NCI-H1092 (cell line): ENCODE measurements around the gene DGKQ.
A peak's percentile ranks its signal among the peaks of the same experiment; 100 is the strongest.

ENCODE experiments used
- DNase-seq: peaks from one replicate; lab custom pipeline; 2025; lab: John Stamatoyannopoulos, UW

The DGKQ gene

DNA sequence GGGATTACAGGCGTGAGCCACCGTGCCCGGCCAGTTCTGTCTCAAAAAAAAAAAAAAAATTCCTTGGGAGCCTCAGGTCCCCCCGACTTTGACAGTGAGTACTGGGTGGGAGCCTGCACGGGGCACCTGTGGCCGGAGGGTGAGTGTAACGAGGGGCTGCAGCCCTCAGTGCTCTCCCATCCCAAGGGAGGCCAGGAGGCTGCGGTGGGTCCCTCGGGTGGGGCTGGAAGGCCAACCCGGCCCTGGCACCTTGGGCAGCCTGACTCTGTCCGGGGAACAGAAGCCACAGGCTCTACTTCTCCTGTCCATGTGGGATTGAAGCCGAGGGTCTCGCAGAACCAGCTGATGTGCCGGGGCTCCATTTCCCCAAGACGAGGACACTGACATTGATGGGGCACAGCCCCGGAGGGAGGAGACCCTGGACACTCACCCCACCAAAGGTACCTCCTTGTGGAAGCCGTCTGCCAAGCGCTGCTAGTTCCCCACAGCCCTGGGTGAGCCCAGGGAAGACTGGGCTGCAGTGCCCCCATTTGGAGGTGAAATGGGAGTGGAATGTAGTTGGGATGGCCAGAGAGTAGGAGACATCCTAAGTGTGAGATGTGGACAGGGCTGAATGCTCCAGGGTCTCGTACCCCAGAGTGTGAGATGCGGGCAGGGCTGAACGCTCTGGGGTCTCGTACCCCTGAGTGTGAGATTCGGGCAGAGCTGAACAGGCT lies 22.1 kb upstream of the DGKQ start:
- no peak for DNase-seq

- DNase-seq = no peak
Observed at GRCh38 chr4:993111-994029, 20.0 kb upstream of the DGKQ start, which contains the start of gene SLC26A1. TSS of gene SLC26A1 (minus strand) at chr4:993404. CDS start at chr4:991703, 1,701 bp downstream.

DNA sequence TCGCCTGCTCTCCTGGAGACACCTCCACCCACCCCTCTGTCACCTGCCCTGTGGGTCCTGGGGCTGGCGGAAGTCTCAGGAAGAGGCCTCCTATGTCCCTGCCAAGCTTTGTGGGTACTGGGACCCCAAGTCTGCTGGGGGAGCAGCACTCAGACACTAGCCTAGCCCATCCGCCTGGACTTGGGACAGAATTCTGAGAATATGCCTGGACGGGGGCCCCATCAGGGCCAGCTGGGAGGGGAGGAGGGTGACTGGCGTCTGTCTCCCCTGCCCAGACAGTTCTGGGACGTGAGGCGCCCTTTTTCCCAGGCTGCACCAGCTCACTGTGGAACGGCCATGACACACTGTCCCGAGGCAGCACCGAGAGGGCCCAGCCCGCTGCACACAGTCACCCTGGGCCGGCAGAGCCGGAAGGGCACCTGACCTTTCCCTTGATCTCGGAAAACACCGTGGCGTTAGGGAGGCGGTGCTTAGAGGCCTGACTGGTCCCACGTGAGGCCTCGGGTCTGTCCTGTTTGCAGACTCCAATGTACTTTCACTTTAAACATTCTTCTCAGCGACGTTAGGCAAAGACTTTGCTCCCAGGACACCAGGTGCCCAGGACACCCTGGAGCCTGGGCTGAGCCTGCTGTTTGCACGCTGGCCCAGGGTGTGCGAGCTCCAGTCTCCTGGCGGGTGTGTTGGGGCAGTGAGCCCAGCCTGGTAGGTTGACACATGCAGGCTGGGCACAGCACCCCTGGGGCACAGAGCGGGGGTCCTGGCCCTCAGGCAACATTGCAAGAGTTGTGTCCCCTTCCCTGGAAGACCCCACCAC lies 19.1 kb upstream of the DGKQ start:
- no peak for DNase-seq

DNA sequence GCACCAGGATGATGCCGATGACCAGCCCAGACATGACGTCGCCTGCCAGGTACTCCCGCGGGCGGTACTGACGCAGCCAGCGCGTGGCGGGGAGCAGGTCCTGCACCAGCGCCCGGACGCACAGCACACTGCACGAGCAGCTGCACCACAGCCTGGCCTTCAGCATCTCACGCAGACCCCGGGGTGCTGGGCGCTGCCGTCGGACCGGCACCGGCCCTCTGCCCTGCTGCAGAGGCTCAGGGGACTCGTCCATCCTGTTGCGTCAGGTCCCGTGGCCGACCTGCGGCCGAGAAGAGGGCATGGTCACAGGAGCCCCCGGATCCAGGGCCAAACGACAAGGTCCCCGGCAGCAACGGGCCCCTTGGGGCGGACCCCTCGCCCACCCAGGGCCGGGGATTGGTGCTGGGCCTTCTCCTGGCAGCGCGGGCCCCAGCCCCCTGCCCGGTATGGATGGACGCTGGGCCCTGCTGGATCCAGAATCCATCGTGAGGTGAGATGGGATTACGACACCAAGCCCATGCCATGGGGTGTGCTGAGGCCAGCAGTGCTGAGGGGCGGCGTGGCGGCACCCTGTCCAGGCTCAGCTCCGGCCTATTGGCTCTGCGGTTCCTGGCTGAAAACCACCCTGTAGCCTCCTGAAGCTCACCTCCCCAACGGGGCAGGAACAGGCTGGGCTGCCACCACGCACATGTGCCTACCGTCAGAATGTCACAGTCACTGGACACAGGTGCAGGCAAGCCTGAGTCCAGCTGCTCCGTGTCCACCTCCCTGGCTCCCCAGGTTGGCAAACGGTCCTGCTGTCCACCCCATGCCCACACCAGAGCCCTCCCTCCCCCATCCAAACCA lies 18.3 kb upstream of the DGKQ start:
- no peak for DNase-seq

DNA sequence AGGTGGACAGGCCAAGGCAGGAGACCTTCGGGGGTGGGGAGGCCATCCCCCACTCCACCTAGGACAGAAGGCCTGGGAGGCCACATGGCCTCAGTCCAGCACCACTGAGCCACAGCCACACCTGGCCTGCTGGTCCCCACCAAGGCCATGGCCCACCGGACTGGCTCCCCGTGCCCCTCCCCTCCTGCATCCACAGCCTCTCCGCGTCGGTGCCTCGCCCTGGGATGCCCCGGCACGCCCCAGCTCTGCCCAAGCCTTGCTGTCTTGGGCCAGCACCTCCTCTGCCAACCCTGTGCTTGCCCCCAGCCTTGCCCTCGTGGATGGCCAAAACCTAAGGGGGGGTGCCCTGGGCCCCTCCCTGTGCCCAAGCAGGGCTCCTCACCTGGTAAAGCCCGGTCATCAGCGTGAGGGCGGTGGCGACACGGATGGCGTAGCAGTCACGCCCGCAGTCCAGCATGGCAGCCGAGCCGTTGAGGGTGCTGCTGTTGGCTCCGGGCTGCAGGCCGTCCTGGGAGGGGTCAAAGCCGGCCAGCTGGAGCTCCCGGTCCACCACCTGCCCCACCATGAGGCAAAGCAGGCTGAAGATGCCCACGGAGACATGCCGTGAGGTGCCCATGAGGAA lies 17.5 kb upstream of the DGKQ start:
- no peak for DNase-seq

GRCh38 chr4:989722-990471 lies 16.5 kb upstream of the DGKQ start:
- no peak for DNase-seq

DNA sequence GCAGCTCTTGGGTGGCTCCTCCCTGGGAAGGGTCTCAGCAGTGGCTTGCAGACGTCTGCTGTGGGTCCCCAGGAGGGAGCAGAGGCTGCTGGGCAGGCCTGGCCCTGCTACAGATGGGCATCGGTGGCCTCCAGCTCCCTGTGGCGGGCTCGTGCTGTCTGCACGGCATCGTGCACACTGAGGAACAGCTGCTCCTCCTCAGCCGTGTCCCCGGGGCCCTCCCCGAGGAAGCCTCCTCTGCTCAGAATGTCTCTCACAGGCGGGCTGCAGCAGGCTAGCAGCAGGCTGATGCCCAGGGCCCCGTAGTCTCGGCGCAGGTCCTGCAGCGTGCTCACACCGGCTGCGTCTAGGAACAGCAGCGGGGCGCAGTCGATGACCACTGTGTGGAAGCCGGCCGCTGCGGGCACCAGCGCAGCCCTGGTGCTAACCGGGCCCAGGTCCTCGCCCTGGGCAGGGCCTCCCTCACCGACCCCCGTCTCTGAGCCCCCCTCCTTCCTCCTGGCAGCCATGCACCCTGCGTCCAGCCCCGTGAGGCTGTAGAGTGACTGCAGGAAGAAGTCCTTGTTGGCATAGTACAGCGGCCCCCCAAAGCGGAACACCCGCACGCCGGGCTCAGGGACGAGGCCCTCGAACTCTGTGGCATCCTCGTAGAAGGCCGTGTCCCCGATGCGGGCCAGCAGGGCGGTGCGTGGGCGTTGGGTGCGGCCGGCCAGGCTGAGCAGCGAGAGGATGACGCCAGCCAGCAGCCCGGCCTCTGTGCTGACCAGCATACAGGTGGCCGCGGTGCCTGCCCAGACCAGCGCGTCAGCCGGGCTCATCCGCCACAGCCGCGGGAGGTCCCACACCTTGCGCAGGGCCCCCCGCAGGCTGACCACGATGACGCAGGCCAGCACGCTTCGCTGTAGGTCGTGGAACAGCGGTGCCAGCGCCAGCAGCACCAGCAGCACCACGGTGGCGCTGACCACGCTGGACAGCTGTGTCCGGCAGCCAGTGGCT lies 15.7 kb upstream of the DGKQ start:
- no peak for DNase-seq

DNA sequence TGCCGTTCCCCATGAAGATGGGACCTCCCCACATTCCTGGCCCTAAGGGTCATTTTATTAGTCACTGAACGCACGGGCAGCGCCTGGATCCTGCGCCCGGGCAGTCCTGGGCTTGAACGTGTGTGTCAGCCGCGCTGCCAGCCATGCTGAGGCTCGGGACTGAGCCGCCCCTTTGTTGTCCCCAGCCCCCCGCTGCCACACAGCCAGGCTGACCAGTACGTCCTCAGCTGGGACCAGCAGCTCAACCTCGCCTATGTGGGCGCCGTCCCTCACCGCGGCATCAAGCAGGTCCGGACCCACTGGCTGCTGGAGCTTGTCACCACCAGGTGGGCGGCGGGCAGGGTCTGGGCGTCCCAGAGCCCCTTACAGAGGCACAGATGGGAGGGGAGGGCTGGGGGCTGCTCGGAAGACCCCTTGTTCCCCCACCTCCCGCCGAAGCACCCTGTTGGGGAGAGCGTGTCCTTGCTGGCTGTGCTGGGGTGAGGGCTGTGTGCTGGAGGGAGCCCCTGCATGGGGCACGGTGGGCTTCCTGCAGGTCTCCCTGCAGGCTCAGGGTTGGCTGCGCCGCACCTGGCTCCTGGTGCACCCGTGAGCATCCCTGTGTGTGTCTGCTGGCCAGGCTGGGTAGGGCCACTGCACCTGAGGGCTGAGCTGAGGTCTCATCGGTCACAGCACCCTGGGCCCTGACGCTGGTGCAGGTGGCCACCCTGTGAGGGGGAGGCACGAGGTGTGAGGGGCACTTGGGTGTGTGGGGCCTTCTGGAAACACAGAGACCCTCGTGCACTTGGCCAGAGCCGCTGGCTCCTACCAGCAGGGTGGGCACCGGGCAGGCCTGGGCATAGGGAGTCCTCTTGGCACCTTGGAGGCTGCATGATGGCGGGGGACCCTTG lies 14.5 kb upstream of the DGKQ start:
- no peak for DNase-seq

DNA sequence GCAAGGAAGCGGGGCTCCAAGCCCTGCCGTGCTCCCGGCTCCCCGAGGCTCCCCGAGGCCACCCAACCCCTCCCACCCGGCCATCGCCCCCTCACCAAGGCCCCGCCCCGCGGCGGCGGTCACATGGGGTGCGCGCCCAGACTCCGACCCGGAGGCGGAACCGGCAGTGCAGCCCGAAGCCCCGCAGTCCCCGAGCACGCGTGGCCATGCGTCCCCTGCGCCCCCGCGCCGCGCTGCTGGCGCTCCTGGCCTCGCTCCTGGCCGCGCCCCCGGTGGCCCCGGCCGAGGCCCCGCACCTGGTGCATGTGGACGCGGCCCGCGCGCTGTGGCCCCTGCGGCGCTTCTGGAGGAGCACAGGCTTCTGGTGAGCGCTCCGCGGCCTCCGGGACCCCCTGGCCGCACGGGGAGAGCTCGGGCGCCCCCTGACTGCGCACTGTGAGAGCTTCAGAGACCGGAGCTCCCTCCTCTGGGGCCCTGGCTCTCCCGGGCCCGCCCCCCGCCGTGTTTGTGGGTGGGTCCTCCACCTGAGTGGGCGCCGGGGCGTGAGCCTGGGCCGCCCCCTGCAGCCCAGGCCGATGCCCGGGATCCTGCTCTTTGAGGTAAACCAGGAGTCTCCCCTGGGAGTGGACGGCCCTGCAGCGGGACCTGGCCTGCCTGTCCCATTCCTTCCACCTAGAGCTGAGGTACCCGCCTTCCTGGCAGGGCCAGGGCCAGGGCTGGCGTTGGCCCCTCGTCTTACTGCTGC lies 13.7 kb upstream of the DGKQ start, which contains the start of gene IDUA:
IDUA (plus strand) TSS at position 166 of the 745 bp plus-strand sequence; CDS start at position 207, 41 bp downstream.
- peak; percentile 62 for DNase-seq

DNA sequence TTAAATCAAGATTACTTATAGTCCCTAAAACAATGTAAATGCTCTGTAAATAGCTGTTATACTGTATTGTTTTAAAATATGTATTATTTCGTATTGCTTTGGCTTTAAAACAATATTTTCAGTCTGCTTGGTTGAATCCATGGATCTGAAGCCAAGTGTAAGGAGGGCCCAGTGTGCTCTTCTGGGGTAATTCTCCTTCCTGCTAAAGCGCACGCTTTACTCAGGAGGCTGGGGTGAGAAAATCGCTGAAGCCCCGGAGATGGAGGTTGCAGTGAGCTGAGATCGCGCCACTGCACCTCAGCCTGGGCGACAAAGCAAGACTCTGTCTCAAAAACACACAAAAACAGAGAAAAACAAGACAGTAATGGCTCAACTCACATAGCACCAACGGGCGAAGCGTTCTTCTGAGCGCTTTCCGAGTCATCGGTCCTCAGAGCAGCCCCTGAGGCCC lies 13.1 kb upstream of the DGKQ start:
- no peak for DNase-seq

- DNase-seq = no peak
Observed at GRCh38 chr4:985123-985830, 11.9 kb upstream of the DGKQ start.

DNA sequence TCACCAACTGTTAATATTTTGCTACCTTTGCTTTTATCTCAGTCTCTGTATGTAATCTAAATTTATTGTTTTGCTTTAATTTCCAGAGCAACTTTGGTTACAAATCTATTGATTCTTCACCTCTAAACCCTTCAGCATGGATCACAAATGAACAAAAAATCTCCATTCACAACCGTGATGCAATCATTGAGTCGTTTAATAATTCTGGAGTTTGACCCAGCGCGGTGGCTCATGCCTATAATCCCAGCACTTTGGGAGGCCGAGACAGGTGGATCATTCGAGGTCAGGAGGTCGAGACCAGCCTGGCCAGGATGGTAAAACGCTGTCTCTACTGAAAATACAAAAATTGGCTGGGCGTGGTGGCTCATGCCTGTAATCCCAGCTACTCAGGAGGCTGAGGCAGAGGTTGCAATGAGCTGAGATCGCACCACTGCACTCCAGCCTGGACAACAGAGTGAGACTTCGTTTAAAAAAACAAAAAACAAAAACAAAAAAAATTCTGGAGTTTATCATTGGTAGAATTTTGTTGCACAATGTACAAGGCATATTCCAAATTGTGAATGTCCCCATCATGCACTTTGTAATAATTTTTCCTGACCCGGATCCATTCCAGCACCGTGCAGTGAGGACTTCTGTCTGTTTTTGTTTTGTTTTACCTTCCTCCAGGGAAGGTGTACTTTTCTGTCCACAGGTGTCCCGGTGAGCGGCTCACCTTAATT lies 11.1 kb upstream of the DGKQ start:
- DNase-seq = no peak

- no peak for DNase-seq
Observed at GRCh38 chr4:982814-983213, 9.4 kb upstream of the DGKQ start.

- DNase-seq = no peak
Observed at GRCh38 chr4:982291-982690, 8.9 kb upstream of the DGKQ start.

DNA sequence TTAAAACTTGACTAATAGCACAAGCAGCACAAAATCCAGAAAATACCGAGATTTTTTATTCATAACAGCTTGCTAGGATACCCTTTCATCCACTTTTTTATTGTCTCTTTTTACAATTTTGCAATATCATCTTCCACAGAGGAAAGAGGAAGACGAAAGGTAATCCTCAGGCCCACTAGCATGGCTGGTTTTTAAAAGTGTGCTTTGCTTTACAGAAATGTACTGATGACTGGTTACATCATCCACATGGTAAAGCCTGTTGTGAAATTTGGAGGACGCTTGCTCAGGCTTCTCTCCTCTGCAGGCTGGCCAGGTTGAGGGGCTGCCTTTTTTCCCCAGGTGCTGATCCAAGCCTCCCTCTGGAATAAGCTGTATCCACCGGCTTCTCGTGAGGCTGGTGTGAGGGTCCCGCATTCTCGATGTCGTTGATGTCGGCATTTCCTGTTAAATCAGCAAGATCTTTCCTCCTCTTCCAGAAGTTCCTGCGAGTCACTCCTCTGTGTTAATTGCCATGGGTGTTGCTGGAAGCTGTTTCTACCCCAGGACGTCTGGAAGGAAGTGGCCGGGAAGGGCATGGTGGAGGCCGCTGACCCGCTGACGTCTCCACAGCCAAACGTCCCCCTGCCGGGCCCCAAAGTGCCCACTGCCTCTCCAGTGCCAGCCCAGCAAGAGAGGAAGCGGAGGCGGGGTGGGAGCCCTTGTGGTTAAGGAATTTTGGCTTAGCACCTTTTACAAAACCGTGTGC lies 5.8 kb upstream of the DGKQ start:
- DNase-seq = no peak
